ENCODE data around the gene WASHC4.
"Not testable (repeated sequence)": the region's sequence is repeated elsewhere in the genome, so short reads cannot be mapped to it uniquely, and the experiment has no call there.

Gene WASHC4

GRCh38 chr12:105092336-105092735, 15.2 kb upstream of the WASHC4 start:
- no peak for DNase-seq (ENCODE audit: low read depth, low spot score)

GRCh38 chr12:105095338-105095737, 12.2 kb upstream of the WASHC4 start:
- not testable (repeated sequence) for DNase-seq (ENCODE audit: low read depth, low spot score)

DNA sequence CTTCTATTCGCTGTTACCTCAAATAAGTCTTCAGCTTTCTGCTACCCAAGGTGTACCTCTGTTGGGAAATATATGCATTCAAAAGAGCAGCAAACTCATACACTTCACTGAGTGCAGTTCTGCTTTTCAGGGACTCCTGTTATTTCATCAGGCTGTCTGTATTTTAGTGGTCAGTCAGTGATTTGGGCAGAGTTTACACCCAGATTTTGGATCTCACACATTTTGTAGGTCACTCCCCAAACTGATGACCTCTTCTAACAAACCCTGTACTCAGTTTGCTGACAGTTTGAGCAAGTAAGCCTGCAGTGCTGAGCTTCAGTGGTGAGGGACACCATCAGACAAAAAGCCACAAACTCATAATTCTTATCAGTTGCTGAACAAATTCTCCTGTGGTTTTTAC, 8.2 kb upstream of the WASHC4 start:
- no peak for DNase-seq (ENCODE audit: low read depth, low spot score)

DNA sequence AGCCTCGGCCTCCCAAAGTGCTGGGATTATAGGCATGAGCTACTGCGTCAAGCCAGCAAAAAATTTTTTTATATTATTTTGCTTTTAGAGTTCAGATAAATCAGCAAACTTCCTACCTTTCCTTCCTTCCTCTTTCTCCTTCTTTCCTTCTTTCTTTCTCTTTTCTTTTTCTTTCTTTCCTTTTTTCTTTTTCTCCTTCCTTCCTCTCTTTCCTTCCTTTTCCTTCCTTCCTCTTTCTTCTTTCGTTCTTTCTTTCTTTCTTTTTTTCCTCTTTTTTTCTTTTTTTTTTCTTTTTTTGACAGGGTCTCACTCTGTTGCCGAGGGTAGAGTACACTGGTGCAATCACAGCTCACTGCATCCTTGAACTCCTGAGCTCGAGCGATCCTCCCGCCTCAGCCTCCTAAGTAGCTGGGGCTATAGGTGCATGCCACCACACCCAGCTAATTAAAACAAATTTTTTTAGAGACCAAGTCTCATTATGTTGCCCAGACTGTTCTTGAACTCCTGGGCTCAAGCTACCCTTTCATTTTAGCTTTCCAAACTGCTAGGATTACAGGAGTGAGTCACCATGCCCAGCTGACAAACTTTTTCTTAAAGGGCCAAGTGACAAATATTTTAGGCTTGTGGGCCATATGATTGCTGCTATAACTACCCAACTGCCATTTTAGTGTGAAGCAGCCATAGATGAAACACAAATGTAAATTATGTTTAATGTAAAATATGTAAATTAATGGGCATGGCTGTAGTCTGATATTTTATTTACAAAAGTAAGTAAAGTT, 7.1 kb upstream of the WASHC4 start:
- no peak for DNase-seq (ENCODE audit: low read depth, low spot score)

DNA sequence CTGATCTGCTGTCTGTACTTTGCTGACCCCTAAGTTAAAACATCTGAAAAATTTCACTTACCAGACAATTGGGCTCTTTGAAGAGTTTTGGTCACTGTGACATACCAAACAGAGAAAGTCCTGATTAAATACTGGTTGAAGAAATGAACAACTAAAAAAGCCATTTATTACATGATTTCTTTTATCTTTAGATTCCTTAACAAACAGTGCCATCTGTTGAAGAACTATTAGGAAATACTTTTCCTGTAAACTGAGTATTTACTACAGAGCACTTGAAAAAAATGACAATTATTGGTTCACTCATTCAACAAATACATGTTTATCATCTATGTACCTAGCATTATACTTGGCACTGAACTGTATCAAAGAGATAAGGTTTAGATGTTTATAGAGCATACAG, 6.5 kb upstream of the WASHC4 start:
- DNase-seq (ENCODE audit: low read depth, low spot score): no peak

DNA sequence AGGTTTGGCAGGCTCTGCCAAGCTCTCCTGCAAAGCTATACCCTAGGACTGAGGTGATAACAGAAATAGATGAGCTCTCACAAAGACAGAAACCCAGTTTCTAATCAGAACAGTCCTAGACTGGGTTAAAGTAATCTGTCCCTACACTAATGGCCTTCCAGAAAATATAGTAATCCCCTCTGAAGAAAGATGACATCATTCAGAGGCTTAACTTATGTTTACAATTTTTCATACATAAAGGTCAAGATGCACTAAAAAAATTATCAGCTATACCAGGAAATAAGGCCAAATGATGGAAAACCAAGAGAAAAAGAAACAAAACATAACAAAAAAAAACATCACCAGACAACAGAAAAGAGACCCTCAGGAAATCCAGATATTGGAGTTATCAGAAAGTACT, 4.9 kb upstream of the WASHC4 start:
- no peak for DNase-seq (ENCODE audit: low read depth, low spot score)

DNA sequence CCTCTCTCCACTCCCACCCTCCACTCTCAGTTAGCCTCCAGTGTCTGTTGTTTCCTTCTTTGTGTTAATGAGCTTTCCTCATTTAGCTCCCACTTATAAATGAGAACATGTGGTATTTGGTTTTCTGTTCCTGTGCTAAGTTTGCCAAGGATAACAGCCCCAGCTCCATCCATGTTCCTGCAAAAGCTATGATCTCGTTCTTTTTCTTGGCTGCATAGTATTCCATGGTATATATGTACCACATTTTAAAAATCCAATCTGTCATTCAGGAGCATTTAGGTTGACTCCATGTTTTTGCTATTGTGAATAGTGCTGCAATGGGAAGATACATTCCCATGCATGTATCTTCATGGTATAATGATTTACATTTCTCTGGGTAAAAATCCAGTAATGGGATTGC, 2.8 kb upstream of the WASHC4 start:
- no peak for DNase-seq (ENCODE audit: low read depth, low spot score)

DNA sequence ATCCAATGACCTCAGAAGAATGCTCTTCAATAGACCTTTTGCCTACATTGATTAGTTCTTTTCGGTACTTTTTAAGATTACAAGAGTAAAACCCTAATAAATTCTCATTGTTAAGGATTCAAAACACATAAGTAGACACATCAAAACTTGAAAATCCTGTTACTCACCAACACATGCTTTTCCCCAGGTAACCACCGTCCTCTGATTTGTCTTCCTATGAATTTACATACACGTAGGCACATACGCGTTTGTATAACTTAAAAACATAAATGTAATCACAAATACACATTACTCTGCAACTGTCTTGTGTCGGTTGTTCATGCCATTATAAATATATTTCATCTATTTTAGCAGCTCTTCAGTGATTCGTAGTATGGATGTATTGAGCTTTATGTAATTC, 910 bp upstream of the WASHC4 start:
- no peak for DNase-seq (ENCODE audit: low read depth, low spot score)

- DNase-seq (ENCODE audit: low read depth, low spot score): no peak
Observed at GRCh38 chr12:105107171-105107493, 399 bp upstream of the WASHC4 start.

DNA sequence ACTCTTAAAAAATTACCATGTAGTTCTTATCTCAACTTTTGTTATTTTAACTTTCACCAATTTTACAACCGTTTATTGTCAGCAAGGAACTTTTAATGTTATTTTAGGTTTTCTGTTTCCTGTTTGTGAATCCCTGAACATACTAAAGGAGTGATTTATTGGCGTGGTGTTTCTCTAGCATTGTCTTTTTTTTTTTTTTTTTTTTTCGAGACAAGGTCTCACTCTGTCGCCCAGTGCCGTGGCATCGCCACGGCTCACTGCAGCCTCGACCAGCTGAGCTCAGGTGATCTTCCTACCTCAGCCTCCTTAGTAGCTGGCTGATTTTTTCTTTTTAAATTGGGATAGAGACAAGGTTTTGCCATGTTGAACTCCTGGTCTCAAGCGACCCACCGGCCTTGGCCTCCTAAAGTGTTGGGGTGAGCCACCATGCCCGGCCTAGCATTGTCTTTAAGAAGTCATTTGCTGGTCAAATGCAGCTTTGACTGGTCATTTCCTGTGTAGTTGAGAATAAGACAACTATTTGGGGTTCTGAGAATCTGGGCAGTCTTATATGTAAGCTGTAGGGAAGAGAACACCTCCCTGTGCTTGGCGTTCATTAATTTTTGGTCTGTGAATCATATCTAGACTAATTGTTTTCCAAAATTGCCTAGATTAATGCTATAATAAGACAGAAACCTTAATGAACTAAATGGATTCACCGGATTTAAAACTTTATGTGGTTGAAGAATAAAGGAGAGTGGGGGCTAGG, 2.1 kb downstream of the WASHC4 start:
- DNase-seq (ENCODE audit: low read depth, low spot score): no peak

DNA sequence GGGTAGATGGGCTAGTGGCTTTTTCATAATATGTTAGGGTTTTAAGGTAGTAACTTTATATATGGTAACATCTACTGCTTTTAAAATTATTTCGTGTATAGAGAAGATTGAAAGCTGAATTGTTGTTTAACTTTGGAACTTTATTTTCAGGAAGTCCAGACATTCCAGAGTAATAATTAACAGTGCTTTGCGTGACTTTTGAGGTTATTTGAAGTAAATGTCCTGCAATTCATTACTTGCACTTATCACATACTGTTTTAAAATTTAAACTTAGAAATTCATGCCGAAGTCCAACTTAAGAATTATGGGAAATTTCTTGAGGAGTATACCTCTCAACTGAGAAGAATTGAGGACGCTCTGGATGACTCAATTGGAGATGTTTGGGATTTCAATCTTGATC, 3.3 kb downstream of the WASHC4 start:
- DNase-seq (ENCODE audit: low read depth, low spot score): no peak

GRCh38 chr12:105113094-105113493, 5.6 kb downstream of the WASHC4 start:
- DNase-seq (ENCODE audit: low read depth, low spot score): no peak

DNA sequence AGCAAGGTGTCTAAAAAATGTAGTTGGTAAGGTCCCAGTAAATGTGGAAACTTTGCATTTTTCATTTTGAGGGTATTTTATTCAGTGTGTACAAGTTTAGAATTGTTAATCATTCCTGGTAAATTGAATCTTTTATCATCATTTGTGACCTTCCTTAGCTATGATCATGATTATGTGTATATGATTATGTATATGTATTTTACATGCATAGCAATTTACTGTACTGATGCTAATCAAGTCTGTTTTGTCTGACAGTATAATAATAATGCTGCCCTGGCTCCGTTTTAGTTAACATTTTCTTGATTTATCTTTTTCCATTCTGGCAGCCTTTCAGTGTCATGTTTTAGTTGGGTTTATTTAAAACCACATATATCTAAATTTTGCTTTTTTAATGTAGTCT, 9.4 kb downstream of the WASHC4 start:
- DNase-seq (ENCODE audit: low read depth, low spot score): no peak

DNA sequence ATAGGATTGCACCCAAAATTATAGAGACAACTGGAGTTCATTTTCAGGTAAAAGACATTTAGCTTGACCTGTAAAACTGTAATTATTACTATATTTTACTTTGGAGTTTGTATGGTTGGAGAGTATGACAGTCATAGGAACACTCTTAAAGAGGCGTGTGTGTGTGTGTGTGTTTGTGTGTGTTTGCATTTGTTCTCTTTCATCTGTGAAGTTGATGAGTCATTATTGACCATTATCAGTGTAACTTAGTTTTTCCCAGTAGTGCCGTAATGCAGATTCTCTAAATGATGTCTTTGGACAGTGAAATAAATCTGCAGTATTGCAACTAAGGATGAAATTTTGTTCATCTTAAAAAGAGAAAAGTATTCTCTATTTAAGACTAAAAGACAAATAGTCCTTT, 13.0 kb downstream of the WASHC4 start:
- DNase-seq (ENCODE audit: low read depth, low spot score): no peak

DNA sequence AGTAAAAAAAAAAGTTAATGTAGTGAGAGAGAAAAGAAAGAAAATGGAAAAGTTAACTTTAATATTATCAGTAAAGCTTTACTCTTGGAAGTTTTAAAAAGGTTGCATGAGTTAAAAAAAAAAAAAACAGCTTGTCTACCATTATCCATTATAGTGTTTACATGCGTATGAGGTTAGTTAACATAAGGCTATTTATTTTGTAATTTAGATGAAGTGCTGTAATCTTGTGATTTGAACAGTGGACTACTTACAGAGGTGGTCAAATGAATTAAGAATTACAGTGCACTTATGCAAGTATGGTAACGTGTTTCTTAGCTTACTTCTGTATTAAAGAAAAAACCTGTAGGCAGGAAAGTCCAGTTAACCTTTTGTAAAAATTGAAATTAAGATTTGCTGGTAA, 30.7 kb downstream of the WASHC4 start:
- DNase-seq (ENCODE audit: low read depth, low spot score): no peak

DNA sequence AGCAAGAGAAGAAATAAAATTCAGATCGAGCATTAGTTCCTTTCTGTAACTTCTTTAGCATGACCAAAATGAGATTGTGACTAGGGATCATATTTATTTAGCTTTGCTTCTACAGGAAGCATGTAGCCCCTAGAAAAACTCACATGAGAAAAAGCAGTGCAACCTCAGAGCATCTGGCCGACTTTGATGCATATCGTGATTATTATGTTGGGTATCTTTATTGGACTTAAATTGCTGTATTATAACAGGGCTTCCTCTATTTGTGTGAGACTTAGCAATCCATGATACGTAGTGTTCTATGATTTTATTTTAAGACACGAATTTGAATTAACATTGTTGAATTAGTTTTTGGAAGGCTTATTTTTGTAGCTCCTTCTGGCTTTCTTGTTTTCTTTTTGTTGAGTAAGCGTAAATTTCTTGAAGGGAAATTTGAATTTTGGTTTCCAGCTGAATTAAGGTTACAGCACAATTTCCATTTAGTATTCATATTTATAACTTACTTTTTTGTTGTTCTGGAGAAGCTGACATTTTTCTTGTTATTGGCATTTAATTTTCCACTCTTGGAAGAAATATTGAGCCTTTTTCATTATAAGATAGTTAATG, 33.9 kb downstream of the WASHC4 start:
- DNase-seq (ENCODE audit: low read depth, low spot score): no peak

DNA sequence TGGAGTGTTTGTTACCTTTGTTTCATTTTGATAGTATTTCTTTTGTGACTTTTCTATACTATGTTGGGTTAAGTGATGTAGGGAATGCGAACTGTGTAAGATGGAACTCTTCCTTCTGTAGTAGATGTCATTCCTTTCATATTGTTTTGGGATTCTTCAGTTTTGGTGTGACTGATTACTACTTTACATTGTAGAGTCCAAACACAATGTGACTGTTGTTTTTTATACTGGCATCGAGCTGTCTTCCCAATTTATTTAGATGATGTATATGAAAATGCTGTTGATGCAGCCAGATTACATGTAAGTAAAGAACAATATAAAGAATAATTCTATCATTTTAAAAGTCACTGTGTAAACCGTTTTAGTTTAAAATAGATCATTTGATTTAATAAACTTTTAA, 34.7 kb downstream of the WASHC4 start:
- no peak for DNase-seq (ENCODE audit: low read depth, low spot score)

DNA sequence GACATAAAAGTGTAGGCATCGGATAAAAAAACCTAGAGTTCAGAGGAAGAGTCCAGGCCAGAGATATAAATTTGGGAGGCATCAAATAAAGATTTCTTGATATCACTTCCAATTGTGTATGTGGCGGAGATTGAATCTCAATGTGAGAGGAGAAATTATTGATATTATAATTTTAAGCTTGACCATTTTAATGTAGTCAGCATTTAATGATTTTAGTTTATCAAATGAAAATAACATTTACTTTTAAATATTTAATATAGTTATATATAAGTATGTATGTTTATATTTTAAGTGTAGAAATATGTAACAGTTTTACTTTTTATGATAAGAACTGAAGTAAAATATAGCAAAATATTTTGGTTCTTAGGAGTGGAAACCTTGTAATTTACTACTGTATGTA, 48.7 kb downstream of the WASHC4 start:
- DNase-seq (ENCODE audit: low read depth, low spot score): no peak

DNA sequence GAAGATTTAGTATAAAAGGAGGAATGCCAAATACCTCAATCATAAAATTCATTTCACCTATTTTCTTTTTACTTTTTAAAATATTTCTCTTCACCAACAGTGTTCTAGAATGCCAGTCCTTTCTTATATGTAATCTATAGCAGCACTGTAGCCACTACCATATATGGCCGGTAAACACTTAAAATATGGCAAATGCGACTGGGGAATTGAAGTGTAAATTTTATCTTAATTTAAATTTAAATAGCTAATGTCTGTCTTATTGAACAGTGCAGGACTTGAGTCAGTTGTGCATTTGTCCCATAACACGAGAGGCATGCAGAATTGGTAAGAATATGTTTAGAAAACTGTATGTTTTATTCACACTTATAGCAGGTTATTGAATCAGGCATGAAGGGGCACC, 50.1 kb downstream of the WASHC4 start:
- DNase-seq (ENCODE audit: low read depth, low spot score): no peak

GRCh38 chr12:105158876-105159275, 51.3 kb downstream of the WASHC4 start:
- DNase-seq (ENCODE audit: low read depth, low spot score): no peak

- no peak for DNase-seq (ENCODE audit: low read depth, low spot score)
Observed at GRCh38 chr12:105162174-105162573, 54.6 kb downstream of the WASHC4 start.

DNA sequence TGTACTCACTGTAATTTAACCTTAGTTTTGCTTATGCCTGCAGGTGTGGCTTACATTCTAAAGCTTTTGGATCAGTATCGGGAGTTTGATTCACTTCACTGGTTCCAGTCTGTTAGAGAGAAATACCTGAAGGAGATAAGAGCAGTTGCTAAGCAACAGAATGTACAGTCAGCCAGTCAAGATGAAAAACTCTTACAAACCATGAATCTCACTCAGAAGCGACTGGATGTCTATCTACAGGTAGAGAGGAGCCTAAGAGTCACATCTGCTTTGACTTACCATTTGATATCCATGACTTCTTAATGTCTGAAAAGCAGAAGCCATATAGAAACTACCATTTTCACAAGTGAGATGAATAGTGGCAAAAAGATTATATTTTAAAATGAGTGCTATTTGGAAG, 56.5 kb downstream of the WASHC4 start:
- DNase-seq (ENCODE audit: low read depth, low spot score): no peak

DNA sequence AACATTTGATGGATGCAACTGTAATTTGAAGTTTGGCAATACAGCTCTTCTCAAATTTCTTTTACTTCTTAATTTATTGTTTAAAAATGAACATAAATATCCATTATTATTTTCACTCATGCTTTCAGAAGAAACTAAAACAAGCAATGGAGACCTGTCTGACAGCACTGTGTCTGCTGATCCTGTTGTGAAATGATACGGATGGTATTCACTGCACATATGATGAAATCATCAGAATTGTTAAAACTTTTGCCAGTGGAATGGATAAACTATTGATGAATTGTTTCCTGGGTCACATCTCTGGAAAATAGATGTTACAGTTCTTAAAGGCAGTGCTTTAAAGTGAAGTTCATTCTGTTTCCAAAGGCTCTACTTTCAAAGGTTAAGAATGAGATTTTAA, 59.2 kb downstream of the WASHC4 start:
- no peak for DNase-seq (ENCODE audit: low read depth, low spot score)
